Chondrocyte (in vitro differentiated cells): Measurements from ENCODE around the gene TTC28. TPM values are rescaled to one million over a fixed set of nuclear protein-coding genes. Genes with fewer than 3 reads are reported as not detected.

Experiments used
- DNase-seq: peaks from one replicate; pipeline ENCODE4 v3.0.0; 2021; ENCODE audit warnings: mixed read lengths, low spot score
- H3K27ac Mint-ChIP-seq: one replicate; pipeline ENCODE4 v1.8.0; 2021; ENCODE audit warnings: mild to moderate bottlenecking, moderate library complexity, mixed read lengths; ENCODE audit not compliant: unreplicated experiment
- H3K27me3 Mint-ChIP-seq: 2 replicates; pipeline ENCODE4 v1.8.0; 2021; ENCODE audit warnings: low read depth, mixed read lengths
- H3K36me3 Mint-ChIP-seq: 2 replicates; pipeline ENCODE4 v1.8.0; 2021; ENCODE audit warnings: low read depth, mixed read lengths
- H3K4me1 Mint-ChIP-seq: 2 replicates; pipeline ENCODE4 v1.8.0; 2021; ENCODE audit warnings: low read depth, mild to moderate bottlenecking, mixed read lengths
- H3K4me3 Mint-ChIP-seq: one replicate; pipeline ENCODE4 v1.8.0; 2021; ENCODE audit warnings: mild to moderate bottlenecking, moderate library complexity, mixed read lengths; ENCODE audit not compliant: unreplicated experiment
- H3K9me3 Mint-ChIP-seq: 2 replicates; pipeline ENCODE4 v1.8.0; 2021; ENCODE audit warnings: low read depth, mixed read lengths
- total RNA-seq: library from RNA; stranded (reverse); gene quantifications from 3 replicates; pipeline ENCODE4 v1.2.1, GENCODE V29; 2021
- TF ChIP-seq, protein P1 (sequence below): fragments of 200-600 bp; sonication (generic); IDR thresholded peaks from 2 replicates; pipeline ENCODE4 v1.5.0; 2021; ENCODE audit warnings: antibody characterized with exemption, mild to moderate bottlenecking, moderate library complexity

The TTC28 gene
- total RNA-seq, 1 donor from 2014 or later = 38.3 TPM

DNA sequence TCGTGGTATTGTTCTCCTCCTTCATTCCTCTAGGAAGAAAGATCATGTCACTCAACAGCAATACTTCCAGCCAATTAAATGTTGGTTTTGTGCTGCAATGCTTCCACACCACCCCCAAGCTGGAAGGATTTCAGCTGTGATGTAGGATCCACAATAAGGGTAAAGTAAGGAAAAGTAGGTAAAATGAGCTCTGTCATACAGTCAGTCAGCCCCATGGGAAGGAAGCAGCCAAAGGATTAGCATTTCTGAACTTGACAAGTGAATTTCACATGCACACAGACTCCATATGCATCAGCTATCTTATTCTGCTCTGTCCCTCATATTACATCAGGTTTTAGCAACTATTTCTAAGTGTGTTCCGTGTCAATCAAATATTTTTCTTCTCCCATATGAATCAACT lies 197.9 kb downstream of the TTC28 start:
- Mint-ChIP-seq H3K36me3 (no peaks in the 10 kb centered on the region), H3K9me3 (peaks cover 5% of the 10 kb centered on the region), H3K4me1 (peaks cover 3% of the 10 kb centered on the region), H3K4me3 (no peak overlapping the region), H3K27me3 (no peaks in the 10 kb centered on the region), H3K27ac (no peak overlapping the region)
- TF ChIP-seq, protein P1, sequence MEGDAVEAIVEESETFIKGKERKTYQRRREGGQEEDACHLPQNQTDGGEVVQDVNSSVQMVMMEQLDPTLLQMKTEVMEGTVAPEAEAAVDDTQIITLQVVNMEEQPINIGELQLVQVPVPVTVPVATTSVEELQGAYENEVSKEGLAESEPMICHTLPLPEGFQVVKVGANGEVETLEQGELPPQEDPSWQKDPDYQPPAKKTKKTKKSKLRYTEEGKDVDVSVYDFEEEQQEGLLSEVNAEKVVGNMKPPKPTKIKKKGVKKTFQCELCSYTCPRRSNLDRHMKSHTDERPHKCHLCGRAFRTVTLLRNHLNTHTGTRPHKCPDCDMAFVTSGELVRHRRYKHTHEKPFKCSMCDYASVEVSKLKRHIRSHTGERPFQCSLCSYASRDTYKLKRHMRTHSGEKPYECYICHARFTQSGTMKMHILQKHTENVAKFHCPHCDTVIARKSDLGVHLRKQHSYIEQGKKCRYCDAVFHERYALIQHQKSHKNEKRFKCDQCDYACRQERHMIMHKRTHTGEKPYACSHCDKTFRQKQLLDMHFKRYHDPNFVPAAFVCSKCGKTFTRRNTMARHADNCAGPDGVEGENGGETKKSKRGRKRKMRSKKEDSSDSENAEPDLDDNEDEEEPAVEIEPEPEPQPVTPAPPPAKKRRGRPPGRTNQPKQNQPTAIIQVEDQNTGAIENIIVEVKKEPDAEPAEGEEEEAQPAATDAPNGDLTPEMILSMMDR = no peak
- DNase-seq = no peak

DNA sequence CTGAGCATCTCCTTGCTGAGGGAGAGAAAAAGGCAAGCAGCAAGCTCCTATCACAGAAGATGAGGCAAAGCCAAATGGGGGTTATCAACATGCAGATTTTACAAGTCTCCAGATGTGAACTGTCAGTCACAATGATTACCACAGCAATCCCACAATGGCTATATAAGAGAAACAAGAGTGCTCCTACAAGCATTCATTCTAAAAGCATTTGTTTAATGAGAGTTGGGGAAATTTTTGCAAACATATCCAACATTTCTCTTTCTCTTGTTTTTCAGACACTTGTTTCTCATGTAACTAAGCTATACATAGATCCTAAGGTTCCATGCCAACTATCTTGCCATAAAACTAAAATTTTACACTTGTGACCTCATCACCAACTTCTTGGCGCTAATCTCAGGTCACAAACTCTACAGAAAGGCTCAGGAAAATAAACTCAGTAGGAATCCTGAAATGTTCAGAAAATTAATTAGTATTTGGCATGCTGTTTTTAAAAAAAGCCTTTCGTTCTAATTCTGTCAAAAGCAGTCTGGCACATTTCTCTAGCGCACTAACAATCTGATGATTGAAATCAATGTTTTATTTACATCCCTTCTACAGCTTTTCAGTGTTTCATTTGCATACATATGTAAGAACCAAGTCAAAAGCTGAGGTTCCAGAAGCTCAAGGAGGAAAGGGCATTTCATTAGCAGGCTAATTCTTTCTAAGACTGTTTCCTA lies 199.5 kb downstream of the TTC28 start:
- H3K27me3 Mint-ChIP-seq = no peaks in the 10 kb centered on the region
- TF ChIP-seq, protein P1 = no peak
- no peak for DNase-seq
- no peaks in the 10 kb centered on the region for H3K36me3 Mint-ChIP-seq
- no peak overlapping the region for H3K27ac Mint-ChIP-seq
- H3K4me1 Mint-ChIP-seq = peaks cover 3% of the 10 kb centered on the region
- peaks cover 3% of the 10 kb centered on the region for H3K9me3 Mint-ChIP-seq
- no peak overlapping the region for H3K4me3 Mint-ChIP-seq

DNA sequence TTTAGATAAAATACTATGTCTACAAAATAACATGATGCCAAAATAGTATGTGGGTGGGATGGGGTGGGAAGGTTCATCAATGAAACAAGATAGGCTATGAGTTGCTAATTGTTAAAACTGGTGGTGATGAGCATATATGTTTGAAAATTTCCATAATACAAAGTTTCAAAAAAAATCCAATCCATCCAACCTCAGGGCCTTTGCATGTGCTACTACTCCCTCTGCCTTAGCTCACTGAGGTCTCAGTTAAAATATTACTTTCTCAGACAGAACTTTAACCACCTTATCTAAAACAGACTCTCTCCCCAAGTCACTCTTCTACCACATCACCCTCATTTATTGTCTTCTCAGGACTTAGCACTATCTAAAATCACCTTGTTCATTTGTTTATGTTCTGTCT lies 201.1 kb downstream of the TTC28 start:
- Mint-ChIP-seq H3K27me3 (no peaks in the 10 kb centered on the region), H3K4me3 (no peak overlapping the region), H3K27ac (no peak overlapping the region), H3K36me3 (no peaks in the 10 kb centered on the region), H3K9me3 (peaks cover 3% of the 10 kb centered on the region), H3K4me1 (peaks cover 3% of the 10 kb centered on the region)
- TF ChIP-seq, protein P1 = no peak
- no peak for DNase-seq

DNA sequence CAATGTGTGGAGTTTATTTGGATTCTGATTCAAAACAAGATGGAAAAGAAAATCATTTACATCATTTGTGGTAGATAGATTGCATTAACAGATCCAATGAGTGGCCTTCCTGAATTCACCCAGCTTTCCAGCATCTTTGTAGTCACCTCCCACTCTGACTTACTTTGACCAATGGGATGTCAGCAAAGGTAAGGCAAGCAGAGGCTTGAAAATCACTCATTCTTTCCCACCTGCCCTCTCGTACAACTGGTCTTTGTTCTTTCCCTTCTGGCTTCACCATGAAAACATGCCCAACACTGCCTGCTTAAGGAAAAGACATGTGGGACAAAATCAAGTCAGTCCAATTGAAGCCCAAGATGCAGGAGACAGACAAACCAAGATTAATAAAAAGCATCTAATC lies 202.1 kb downstream of the TTC28 start:
- Mint-ChIP-seq H3K4me1 (peaks cover 3% of the 10 kb centered on the region), H3K27ac (no peak overlapping the region), H3K36me3 (no peaks in the 10 kb centered on the region), H3K9me3 (peaks cover 3% of the 10 kb centered on the region), H3K27me3 (no peaks in the 10 kb centered on the region), H3K4me3 (no peak overlapping the region)
- no peak for DNase-seq
- TF ChIP-seq, protein P1 = no peak

DNA sequence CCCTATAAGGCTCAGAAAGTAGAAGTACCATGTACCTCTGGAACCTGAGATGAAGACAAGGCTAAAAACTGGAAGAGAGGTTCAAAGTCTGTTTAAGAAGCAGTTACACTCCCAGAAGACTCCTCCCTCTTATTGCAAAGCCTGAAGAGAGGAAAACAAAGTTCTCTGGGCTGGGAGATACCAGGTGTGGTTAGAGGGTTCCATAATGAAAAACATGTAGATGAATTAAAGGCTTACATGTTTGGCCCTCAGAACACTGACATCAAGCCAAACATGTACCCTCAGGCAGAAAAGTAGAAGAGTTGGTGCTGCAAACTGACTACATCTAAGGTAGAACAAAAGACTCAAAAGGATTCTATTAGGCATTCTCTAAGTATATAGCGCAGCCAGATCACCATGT lies 205.3 kb downstream of the TTC28 start:
- TF ChIP-seq, protein P1 = no peak
- Mint-ChIP-seq H3K9me3 (peaks cover 3% of the 10 kb centered on the region), H3K27ac (no peak overlapping the region), H3K4me3 (no peak overlapping the region), H3K4me1 (no peaks in the 10 kb centered on the region), H3K27me3 (no peaks in the 10 kb centered on the region), H3K36me3 (no peaks in the 10 kb centered on the region)
- DNase-seq = no peak
